Activated gamma-delta T cell treated with anti-CD3 and anti-CD28 coated beads, Interleukin-2, amount 50 U/mL, for 16 hours (primary cell): ENCODE measurements around the gene EPAS1.
"Not testable (repeated sequence)": the region's sequence is repeated elsewhere in the genome, so short reads cannot be mapped to it uniquely, and the experiment has no call there.

ENCODE experiments used
- DNase-seq: peaks from one replicate; pipeline ENCODE4 v3.0.0-alpha.2; 2020; ENCODE audit warnings: low read depth

The EPAS1 gene

GRCh38 chr2:46383113-46383395 lies 85.8 kb downstream of the EPAS1 start:
- DNase-seq: no peak

DNA sequence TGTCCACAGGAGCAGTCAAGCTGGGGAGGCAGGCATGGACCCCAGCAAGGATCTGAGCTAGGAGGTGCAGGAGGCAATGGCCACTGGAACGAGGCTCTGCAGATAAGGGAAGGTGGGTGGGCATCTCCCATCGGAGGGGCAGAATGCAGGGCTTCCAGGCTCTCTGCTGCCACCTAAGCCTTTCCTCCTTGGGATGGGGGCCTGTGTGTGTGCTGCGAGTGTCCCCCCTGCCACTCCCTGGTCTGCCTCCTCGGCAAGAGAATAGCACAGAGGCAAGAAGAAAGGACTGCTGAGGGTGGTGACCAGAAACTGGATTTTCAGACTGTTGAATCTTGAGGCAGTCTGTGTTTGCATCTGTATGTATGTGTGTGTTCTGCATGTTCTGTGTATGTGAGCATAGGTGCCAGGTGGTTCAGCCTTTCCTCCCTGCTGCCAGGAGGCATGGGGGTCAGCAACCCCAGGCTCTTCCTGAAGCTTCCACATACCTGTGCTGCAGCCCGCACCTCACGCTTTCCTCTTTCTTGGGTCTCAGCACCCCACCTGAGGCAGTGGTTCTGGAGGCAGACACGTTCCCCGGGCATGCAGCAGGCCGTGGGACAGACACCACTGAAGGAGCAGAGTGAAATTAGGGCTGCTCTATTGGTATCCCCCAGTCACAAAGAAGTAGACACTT lies 86.7 kb downstream of the EPAS1 start:
- no peak for DNase-seq

GRCh38 chr2:46384457-46384815 lies 87.2 kb downstream of the EPAS1 start:
- DNase-seq: no peak

DNA sequence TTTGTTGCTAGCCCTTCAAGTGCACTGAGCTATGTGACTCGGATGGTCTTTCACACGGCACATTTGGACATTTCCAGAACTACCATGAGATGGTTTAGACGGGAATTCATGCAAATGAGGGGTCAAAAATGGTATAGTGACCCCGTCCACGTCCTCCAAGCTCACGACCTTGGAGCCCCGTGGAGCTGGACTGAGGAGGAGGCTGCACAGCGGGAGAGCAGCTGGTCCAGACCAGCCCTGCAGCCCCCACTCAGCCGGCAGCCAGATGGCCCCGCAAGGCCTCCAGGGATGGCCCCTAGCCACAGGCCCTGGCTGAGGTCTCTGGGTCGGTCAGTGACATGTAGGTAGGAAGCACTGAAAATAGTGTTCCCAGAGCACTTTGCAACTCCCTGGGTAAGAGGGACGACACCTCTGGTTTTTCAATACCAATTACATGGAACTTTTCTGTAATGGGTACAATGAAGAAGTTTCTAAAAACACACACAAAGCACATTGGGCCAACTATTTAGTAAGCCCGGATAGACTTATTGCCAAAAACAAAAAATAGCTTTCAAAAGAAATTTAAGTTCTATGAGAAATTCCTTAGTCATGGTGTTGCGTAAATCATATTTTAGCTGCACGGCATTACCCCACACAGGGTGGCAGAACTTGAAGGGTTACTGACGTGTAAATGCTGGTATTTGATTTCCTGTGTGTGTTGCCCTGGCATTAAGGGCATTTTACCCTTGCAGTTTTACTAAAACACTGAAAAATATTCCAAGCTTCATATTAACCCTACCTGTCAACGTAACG lies 88.8 kb downstream of the EPAS1 start:
- no peak for DNase-seq

DNA sequence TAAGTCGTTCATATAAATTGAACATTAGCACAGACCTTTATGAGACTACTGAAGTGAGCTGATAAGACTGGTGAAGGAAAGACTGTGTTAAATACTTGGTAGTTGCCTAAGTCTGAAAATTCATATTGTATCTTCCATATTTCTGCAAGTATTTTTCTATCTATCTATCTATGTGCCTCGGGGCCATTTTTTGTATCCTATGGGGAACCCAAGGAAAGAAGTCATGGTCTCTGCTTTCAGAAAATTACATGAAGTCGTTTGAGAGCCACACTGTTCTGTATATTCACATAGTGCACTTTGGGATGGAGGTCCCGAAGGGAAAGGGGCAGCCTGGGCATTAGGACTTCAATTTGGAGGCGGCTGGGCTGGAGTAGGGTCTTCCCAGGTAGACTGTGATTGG lies 89.6 kb downstream of the EPAS1 start:
- DNase-seq: no peak

GRCh38 chr2:46387292-46387691 lies 90.1 kb downstream of the EPAS1 start:
- DNase-seq: no peak

- no peak for DNase-seq
These were observed 90.8 kb downstream of the EPAS1 start for GRCh38 chr2:46387886-46388515.

- no peak for DNase-seq
These were observed 91.7 kb downstream of the EPAS1 start for GRCh38 chr2:46388881-46389280.

GRCh38 chr2:46389417-46389916 lies 92.3 kb downstream of the EPAS1 start:
- no peak for DNase-seq

DNA sequence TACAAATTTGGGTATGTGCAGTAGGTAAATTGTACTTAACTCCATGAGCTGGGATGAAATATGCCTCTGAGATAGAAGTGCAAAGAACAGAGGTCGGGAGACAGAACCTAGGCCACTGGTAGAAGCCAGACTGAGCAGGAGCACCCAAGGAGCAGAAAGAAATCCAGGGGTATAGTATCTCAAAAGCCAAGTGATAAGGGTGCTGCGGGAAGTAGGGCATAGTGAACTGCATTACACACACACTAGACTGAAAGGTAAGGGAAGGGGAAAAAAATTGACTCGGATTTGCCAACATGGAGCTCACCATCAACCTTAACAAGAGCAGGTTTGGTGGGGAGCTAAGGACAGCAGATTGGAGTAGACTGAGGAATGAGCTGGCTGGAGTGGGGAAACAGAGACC lies 92.8 kb downstream of the EPAS1 start:
- no peak for DNase-seq

GRCh38 chr2:46390901-46391395 lies 93.7 kb downstream of the EPAS1 start:
- no peak for DNase-seq

DNA sequence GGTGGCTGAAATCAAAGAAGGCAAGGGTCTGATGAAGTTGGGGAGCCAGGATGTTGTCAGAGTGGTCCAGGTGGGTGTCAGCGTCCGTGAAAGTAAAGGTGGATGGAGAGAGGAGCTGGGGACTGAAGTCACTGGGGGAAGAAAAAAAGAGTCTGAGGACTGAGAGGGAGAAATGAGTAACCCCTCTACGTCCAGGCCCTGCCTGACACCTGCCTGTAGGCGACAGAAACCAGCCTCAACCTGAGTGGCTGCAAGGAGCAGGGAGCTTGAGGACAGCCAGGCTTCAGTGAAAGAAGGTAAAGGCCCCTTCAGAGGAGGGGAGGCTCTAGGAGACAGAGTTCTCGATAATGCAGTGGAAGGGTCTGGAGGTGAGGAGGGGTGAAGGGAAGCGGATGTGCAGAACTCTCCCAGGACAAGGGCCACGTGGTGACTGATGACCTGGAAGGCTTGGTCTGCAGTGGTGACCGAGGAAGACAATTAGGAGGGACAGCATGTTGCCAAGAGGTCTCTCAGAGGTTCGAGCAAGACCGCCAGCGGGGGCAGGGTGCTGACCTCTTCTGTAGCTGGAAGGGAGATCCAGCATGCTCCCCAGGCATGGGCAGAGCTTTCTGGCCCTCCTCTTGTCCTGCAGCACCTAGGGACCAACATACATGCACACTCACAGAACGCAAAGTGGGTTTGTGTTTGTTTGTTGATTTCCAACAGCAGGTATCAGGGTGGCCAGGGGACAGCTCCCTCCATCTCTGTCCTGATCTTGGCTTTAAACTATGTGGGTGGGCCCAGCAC lies 95.5 kb downstream of the EPAS1 start:
- no peak for DNase-seq

DNA sequence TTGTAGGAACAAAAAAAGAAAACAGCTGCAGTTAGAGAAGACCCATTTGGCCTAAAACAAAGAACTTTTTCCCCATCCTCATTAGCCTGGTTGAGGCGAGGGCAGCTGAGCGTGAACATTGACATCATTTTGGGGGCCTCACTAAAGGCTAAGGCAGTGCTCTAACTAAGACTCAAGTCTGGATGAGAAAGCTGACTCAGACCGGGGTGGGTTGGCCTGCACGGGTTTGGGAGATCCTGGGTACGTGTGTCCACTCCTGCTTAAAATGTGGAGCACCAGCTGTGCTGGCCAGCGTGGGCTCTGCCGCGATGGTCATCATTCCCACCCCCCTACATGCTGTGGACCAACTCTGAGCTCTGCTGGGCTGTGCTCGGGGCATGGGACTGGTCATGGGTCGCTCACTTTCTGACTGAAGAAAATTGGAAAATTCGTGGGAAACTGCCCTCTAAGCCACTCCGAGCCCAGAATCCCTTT lies 96.2 kb downstream of the EPAS1 start:
- no peak for DNase-seq

DNA sequence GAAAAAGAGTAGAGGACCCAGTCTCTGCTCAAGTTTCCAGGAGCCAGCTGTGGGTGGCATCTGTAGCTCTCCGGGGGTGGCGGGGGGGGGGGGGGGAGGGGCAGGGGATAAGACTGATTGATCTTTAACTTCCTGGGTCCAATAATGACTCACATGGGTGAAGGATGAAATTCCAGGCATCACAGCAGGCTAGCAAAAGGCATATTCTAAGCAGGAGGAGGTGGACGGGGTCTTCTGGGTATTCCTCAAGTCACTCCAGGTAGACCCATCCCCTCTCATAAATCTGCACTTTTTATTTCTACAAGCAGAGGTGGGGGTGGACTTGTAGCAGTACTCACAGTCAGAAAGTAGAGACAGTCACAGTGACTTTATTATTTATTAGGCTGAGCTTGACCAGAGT lies 96.7 kb downstream of the EPAS1 start:
- DNase-seq: no peak

DNA sequence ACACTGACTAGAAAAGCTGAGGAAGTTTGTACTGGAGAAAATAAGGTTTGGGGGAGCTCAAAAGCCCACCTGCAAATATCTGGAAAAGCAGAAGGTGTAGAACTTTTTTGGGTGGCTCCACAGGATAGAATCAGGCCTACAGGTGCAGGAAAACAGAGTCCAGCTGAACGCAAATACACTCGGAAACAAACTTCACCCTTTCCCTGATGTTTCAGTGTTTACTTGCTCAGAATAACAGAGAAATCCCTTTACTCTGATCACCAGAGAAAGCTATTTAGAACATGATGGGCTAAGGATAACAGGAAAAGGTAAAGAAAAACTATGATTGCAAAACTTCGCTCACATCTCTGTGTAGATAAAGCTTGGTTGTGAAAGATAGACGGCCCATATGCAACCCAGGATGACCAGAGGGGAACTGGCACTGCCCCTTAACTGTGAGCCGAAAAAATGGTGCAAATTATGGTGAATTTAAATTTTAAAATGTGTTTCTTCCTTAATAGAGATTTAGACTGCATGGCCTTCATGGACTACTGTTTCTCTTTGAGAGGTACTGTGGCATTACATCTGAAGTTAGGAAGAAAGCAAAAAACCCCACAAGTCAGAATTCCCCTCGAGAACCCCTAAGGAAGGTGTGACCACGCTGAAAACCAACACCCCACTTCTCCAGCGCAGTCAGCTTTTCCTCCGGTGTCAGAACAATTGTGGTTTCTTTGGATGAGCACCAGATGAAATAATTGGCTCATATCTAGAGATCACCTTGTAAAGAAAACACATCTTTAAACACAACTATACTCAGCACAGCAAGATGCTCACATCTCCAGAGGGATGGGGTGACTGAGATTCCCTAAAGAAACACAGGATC lies 97.7 kb downstream of the EPAS1 start:
- DNase-seq: no peak

DNA sequence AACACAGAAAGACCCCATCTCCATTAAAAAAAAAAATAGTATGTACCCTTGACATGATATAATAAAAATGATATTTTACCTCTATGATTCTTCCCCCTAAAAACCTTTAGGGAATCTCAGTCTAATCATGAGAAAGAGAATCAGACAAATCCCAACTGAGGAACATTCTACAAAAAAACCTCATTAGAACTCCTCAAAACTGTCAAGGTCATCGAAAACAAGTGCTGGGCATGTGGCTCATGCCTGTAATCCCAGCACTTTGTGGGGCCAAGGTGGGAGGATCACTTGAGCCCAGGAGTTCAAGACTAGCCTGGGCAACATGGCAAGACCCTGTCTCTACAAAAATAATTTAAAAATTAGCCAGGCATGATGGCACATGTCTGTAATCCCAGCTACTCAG lies 98.5 kb downstream of the EPAS1 start:
- not testable (repeated sequence) for DNase-seq

DNA sequence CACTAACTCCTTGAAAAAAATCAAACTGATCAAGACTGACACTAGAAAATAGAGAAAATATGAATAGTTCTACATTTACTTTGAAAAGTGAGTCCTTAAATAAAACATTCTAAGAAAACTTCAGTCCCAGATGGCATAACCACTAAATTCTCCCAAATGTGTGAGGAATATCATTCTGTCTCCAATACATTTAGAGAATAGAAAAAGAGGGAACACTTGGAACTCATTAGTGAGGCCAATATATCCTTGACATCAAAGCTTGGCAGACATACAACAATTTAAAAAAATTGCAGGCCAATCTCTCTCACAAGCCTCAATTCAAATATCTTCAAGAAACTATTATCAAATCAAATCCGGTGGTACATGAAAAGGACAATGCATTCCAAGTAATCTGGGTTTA lies 102.8 kb downstream of the EPAS1 start:
- no peak for DNase-seq

- DNase-seq: no peak
These were observed 105.7 kb downstream of the EPAS1 start for GRCh38 chr2:46402874-46403273.

DNA sequence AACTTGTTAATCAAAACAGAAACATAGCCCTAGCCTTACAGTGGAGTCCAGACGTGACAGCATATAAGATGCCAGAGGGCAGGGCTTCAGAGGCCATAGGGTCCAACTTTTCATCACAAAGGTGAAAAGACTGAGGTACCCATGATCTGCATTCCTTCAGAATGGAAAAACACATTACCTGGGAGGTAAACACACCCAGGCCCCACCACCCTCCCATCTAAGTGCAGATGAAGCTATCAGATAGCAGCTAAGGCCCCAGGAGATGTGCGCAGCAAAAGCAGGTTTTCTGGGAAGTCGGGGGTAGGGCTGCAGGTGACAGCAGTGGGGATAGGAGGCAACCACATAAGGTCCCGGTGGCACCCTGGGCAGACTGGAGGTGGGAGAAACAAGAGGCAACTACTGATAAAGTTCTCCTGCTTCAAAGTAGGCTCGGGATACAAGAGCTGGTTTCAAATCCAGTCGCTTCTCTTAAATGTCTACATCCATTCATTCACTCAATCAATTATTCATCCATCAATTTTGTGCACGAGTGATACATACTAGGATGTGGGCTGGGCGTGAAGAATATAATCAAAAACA lies 107.1 kb downstream of the EPAS1 start:
- no peak for DNase-seq

- no peak for DNase-seq
These were observed 110.7 kb downstream of the EPAS1 start for GRCh38 chr2:46407852-46408455.

GRCh38 chr2:46409756-46410155 lies 112.5 kb downstream of the EPAS1 start:
- DNase-seq: no peak
